NB4 (cell line): ENCODE results near the gene CA10.
A peak's percentile ranks its signal among the peaks of the same experiment; 100 is the strongest.

Experiments used
- DNase-seq: peaks from one replicate; pipeline ENCODE4 v3.0.0; 2010; ENCODE audit warnings: low read depth
- H3K4me3 ChIP-seq: one replicate; pipeline ENCODE4 v1.5.1; 2011; ENCODE audit warnings: mild to moderate bottlenecking, low read depth, low read length, moderate library complexity
- MYC ChIP-seq: IDR thresholded peaks from 2 replicates; pipeline ENCODE4 v1.6.1; 2011; ENCODE audit warnings: low read depth, low read length
- POLR2A ChIP-seq: IDR thresholded peaks from 2 replicates; pipeline ENCODE4 v1.6.1; 2011; ENCODE audit warnings: mild to moderate bottlenecking; ENCODE audit not compliant: insufficient read length; ENCODE audit errors: extremely low read depth
- TF ChIP-seq, protein P1 (sequence below): IDR thresholded peaks from 2 replicates; pipeline ENCODE4 v1.6.1; 2011; ENCODE audit warnings: low read depth, low read length
- TF ChIP-seq, protein P2 (sequence below): IDR thresholded peaks from one replicate; pipeline ENCODE4 v1.5.1; 2012; ENCODE audit warnings: low read depth, low read length

Gene CA10

GRCh38 chr17:51769231-51769630 lies 389.3 kb downstream of the CA10 start:
- DNase-seq = no peak
- no peak overlapping the region for H3K4me3 ChIP-seq
- TF ChIP-seq POLR2A (no peak), MYC (no peak)
- TF ChIP-seq, protein P1, sequence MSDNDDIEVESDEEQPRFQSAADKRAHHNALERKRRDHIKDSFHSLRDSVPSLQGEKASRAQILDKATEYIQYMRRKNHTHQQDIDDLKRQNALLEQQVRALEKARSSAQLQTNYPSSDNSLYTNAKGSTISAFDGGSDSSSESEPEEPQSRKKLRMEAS = no peak
- TF ChIP-seq, protein P2, sequence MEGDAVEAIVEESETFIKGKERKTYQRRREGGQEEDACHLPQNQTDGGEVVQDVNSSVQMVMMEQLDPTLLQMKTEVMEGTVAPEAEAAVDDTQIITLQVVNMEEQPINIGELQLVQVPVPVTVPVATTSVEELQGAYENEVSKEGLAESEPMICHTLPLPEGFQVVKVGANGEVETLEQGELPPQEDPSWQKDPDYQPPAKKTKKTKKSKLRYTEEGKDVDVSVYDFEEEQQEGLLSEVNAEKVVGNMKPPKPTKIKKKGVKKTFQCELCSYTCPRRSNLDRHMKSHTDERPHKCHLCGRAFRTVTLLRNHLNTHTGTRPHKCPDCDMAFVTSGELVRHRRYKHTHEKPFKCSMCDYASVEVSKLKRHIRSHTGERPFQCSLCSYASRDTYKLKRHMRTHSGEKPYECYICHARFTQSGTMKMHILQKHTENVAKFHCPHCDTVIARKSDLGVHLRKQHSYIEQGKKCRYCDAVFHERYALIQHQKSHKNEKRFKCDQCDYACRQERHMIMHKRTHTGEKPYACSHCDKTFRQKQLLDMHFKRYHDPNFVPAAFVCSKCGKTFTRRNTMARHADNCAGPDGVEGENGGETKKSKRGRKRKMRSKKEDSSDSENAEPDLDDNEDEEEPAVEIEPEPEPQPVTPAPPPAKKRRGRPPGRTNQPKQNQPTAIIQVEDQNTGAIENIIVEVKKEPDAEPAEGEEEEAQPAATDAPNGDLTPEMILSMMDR = no peak

DNA sequence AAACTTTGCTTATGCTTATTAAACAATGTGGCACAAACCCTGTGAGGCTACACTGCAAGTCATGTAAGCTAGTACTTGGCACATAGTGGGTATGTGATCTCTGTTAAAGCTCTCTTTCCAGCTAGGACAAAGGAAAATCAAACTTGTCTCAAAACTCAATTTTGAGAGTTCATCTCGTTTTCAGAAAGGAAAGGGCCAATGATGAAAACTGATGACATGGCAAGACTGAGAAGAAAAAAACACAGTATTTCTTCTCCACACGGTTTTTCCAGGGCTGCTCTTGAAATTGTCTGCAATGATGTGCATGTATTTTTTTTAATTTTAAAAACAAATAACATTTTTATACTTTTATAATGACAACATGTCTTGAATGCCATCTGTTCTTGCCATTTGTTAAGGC lies 389.8 kb downstream of the CA10 start:
- TF ChIP-seq POLR2A (no peak), MYC (no peak)
- TF ChIP-seq, protein P1 = no peak
- TF ChIP-seq, protein P2 = no peak
- DNase-seq = no peak
- no peak overlapping the region for H3K4me3 ChIP-seq

DNA sequence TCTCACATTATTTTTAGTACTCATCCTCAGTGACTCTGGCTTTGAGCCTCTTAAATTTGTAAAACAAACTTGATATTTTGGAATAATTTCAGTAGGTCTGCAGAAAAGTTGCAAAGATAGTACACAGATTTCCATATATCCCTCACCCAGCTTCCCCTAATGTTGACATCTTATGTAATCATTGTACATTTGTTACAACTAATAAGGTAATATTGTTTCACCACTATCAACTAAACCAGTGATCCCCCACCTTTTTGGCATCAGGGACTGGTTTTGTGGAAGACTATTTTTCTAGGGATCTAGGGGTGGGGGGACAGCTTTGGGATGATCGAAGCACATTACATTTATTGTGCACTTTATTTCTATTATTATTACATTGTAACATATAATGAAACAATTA lies 391.2 kb downstream of the CA10 start:
- no peak for DNase-seq
- TF ChIP-seq, protein P2 = no peak
- TF ChIP-seq, protein P1 = no peak
- TF ChIP-seq POLR2A (no peak), MYC (no peak)
- H3K4me3 ChIP-seq = no peak overlapping the region

GRCh38 chr17:51765282-51766135 lies 393.0 kb downstream of the CA10 start:
- TF ChIP-seq POLR2A = no peak
- TF ChIP-seq, protein P2 = no peak
- no peak for TF ChIP-seq MYC
- TF ChIP-seq, protein P1 = no peak
- H3K4me3 ChIP-seq = no peak overlapping the region
- no peak for DNase-seq

DNA sequence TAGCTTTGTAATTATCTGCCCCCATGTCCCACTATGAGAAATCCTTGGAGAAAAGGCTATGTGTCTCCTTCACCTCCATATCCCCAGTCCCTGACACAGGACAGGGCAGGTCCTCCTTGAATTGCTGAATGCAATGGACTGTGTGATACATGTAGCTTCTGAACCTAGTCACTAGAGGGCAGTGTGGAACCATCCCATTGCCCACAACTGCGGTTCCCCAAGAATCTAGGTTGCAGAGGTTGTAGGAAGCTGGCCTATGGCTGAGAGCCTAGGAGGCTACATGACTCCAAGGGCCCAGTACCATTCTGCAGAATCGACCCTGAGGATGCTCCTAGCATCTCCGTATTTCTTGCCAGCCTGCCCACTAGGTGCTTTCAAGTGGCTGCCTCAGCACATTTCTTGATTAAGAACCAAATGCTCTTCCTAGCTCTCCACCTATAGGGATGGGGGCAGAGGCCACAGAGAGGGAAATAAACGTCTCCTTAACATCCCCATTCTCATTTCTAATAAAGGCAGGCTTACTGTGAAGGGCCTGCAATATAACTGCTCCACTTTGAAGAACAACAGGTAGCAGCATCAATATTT lies 394.0 kb downstream of the CA10 start:
- TF ChIP-seq, protein P2 = peak; percentile 83
- TF ChIP-seq MYC = no peak
- TF ChIP-seq, protein P1 = no peak
- no peak for TF ChIP-seq POLR2A
- DNase-seq = peak; percentile 71
- no peak overlapping the region for H3K4me3 ChIP-seq
